ENCODE measurements around the gene ESRRB.

ESRRB gene

DNA sequence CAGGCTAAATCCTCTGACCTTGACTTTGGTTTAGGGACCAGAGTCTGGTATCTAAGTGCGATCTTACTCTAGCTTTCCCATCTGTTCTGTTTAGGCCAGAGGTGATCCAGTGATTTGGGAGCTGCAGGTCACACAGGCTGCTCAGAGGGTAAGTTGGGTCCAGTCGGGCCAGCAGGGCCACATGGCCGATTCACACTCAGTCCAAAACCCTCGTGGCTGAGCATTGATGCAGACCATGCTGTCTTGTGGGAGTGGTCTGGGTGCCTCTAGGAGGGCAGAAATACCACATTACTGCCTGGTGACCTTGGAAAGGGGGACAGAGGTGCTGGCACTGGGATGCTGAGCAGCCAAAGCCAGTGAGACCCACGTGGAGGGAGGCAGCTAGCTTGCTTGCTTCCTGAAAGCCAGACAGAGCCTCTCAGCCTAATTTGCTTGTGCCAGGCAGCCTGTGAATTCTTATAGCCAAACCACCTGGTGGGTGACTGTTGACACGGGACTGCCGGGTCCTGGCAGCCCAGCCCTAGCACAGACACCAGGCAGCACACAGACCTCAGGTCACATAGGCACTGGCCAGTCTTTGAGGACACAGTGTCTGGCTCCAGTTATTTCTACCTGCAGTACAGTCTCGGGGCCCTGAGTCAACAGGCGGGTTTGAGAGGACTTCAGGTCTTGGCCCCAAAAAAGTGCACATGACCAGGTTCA, 31.7 kb downstream of the ESRRB start:
- no peak for DNase-seq (ENCODE audit: low read depth)

DNA sequence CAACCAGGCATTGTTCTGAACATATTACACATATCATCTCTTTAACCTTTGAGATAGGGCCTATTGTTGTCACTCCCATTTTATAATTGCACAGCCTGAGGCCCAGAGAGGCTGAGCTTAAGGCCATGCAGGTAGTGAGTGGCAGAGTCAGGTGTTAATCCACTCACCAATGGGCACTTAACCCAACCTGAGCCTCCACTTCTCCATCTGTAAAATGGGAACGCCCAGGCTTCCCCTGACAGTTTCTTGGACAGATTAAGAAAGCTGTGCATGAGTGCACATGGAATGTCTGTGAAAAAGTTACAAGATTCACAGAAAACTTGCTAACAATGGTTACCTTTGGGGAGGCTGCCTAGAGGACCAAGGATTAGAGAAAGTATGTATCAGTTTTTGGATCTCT, 32.9 kb downstream of the ESRRB start:
- DNase-seq (ENCODE audit: low read depth) = no peak

DNA sequence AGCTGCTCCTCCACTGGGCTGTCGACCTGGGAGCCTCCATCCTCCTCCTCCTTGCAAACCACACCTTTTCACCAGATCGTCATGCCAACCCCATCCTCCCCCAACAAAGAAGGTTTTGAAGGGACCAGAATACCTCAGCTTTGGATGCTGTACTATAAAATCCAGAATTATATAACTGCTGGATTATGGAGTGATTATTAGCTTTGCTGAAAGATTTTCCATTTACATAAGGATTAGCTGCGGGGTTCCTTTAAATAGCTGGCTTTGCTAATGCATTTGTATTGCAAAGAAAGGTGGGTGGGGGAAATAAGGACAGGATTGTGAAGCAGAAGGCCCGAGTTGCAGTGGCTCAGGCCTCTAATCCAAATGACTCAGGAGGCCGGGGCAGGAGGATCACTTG, 36.6 kb downstream of the ESRRB start:
- no peak for DNase-seq (ENCODE audit: low read depth)

DNA sequence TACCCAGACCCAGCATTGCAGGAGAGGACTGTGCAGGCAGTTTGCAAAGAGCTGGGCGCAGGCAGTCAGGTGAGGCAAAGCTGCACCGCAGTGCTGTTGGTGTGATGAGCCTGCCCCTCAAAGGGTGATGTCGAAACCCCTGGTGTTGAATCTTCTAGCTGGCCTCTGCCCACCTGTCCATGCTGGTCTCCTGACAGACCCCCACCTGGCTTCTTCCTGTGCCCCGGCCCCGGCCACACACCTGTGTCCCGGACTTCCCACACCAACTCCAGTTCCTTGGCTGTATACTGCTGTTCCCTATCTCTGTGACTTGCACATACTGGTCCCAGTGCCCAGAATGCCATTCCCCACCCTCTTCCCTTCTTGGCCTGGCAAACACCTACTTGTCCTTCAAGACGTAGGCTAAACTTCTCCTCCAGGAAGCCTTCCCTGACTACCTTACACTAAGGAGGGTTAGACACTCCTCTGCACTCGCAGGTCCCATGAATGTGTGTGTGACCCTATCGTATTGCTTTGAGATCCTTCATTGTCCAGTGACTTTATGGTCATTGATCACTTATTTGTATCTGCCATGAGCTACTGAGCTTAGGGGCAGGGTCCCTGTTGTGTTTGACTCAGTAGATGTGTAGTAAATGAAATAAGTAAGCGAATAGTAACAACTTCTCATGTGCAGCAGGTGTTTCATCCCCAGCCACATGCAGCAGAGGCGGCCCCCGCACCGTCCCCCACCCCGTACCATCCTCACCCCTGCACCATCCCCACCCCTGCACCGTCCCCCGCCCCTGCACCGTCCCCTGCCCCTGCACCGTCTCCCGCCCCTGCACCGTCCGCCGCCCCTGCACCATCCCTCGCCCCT, 37.4 kb downstream of the ESRRB start:
- DNase-seq (ENCODE audit: low read depth) = no peak

DNA sequence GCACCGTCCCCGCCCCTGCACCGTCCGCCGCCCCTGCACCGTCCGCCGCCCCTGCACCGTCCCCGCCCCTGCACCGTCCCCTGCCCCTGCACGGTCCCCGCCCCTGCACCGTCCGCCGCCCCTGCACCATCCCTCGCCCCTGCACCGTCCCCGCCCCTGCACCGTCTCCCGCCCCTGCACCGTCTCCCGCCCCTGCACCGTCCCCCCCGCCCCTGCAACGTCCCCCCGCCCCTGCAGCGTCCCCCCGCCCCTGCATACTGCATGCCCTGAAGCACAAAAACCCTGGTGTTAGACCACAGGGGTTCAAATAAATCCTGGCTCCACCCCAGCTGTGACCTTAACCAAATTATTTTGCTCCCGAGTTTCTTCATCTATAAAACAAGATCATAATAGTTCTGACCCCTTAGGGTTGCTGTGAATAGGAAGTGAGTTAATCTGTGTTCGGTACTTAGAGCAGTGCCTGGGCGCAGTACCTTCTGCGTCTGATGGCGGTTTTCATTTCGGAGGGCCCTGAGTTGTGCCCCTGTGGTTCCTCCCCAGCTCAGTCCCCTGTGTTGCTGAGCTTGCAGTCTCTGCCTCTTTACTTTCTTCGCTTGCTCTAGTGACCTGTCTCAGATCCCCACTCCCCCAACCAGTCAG, 38.1 kb downstream of the ESRRB start:
- no peak for DNase-seq (ENCODE audit: low read depth)

DNA sequence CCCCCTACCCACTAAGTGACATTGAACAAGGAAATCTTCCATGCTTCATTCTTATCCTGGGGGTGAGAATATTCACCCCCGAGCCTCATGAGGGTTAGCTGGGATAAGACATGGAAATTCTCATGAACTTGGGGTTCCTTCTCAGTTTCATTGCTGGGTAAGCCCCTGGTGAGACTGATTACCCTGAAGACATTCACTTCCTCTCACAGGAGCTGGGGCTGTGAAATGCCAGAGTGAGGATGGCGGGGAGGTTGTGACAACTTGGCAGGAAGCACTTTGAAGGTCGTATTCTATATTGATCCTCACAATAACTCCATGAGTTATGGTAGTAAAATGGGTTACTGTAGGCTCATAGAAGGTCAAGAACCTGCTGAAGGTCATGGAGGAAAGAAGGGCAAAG, 43.5 kb downstream of the ESRRB start:
- DNase-seq (ENCODE audit: low read depth) = no peak

DNA sequence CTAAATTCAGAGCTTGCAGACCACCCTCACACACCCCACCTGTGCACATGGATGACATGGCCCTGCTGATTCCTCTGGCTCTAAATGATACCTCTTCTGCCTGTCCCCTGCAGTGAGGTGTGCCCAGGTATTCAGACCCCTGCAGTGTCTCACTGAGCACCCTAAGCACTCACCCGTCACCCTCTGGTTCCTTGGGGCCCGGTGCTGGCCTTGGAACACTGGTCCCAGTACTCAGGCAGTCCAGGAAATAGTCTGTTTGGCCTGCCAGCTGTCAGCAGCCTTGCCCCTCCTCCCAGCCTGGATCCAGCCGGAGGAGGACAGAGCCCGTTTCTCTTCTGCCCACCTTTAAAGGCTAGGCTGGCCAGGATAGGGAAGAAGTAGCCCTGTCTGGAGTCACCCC, 44.9 kb downstream of the ESRRB start:
- no peak for DNase-seq (ENCODE audit: low read depth)

DNA sequence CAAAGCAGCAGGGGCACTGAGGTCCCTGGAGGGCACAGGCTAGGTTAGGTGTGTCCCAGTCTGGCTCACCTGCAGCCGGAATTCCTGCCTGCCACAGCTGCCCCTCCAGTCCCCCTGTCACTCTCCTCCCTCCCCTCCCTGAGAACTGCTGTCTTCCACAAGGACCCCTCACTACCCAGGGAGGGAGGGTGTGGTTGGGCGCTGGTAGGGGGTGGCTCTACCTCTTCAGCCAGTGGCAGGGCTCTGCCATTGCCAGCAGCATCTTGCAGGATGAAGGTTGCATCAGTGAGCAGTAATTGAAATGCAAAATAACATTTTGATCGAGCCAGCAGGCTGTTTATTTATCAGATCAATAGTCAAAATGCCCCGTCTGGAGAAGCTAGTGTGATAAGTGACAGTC, 45.7 kb downstream of the ESRRB start:
- no peak for DNase-seq (ENCODE audit: low read depth)

DNA sequence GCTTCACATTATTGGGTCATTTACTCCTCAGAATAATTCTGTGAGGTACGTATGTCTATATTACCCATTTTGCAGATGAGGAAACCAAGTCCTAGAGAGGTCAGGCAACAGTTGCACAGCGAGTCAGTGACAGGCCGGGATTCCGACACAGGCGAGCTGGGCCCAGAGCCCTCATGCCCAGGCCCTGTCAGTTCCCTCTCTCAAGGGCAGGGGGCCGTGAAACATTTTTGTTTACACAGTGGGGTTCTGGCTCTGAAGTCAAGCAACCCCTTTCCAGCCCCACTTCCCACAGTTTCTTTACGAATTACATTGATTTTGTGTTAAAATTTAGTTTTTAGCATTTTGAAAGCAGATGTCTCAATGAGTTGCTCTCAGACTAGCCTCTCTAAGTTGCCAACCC, 46.7 kb downstream of the ESRRB start:
- DNase-seq (ENCODE audit: low read depth) = no peak

DNA sequence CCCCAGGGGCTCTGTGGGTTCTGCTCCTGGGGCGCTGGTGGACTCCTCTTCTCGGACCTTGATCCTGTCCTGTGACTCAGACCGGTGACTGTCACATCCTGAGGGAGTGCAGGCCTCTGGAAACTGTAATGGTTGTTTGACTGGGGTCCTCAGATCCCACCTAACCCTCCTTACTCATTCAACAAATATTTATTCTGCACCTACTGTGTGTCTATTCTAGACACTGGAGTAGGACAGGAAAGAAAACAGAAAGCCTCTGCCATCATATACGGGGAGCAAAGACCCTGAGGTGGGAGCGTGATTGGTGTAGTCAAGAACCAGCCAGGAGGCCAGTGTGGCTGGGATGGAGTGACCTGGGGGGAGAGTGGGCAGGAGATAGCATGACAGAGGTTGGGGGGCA, 47.6 kb downstream of the ESRRB start:
- no peak for DNase-seq (ENCODE audit: low read depth)

DNA sequence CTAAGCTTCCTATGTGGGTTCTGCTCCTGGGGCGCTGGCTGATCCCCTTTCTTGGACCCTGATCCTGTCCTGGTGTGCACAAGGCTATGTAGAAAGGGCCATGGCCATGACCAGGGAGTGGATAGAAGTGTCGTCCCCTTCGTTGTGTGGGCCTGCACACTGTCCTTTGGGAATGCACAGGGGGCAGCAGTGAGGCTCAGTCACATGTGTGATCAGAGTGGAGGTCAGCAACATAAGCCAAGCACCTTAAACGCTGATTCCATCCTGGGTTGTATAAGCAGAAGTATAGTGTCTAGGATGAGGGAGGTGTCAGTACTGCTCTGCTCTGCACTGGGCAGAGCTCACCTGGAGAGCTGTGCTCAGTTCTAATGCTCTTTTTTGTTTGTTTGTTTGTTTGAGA, 48.4 kb downstream of the ESRRB start:
- DNase-seq (ENCODE audit: low read depth) = no peak

DNA sequence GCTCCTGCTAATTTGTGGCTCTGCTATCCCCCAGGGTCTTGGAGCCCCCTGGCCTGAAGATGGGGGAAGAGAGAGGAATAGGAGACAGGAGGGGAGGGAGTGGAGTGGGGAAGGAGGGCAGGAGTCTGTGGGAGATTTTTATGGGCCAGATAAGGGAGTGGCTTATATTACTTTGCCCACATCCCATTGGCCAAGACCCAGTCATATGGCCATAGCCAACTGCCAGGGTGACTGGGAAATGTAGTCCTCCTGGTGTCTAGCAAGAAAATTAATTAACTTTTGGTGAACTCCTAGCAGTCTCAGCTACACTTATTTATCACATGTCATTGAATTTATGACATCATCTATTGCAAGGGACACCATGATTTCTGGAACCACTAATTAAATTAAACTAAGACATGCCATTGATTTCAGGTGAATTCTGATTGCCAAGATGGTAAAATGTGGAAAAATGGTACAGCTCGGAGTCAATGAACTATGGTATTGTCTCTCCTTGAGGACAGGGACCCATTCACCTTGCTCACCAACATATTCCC, 50.3 kb downstream of the ESRRB start:
- DNase-seq (ENCODE audit: low read depth) = no peak

DNA sequence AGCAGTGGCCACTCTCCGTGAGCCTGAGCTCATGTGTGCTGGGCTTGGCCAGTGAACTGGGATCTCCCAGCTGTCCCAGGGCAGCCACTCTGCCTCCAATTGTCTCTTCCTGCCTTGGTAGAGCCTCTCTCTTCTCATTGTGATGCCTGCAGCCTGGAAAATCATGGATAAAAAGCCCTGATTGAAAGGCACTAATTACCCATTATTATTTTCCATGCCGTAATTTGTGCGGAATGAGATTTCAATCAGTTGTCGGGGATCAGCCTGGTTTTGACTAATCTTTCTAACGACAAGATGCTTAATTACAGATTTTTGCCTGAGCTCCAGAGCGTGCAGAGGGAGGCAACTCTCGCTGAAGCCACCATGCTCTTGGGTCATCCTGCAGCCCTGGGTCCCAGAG, 52.7 kb downstream of the ESRRB start:
- DNase-seq (ENCODE audit: low read depth) = no peak

DNA sequence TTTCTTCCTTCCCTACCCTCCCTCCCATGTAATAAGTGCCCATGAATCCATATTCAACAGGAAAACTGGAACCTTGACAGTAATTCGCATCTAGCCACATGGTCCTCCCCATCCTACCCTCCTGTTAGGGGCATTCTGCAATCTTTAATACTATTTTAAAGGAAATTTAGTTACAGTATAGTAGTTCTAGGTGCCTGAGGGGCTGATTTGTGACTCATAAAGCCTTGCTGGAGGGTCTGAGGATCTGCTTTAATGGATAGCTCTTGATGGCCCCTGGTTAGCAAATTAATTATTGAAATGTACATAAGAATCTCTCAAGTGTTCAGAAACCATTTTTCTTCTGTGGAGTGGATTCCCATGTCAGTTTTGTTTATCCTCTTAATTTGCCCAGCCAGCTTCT, 54.1 kb downstream of the ESRRB start:
- DNase-seq (ENCODE audit: low read depth) = no peak

DNA sequence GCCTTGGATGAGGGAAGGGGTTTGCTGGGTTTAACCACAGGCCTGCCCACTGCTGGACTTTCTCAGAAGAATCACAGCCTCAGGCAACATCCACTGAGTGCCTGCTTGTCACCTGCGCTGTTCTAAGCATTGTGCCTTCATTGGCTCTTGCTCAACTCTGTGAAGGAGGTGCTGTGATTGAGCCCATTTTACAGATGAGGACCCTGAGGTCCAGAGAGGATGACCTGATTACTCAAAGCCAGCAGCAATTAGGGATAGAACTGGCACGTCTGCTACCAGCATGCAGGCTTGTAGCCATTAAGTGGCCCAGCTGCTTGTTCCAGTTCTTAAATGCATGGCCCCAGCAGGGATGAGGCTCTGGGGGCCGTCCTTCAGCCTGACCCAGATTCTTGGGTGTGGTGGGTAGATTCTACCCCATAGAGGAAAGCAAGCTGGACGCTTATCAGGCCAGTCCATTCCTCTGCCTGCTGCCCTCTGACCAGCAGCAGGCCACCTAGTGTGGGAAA, 54.6 kb downstream of the ESRRB start:
- no peak for DNase-seq (ENCODE audit: low read depth)

DNA sequence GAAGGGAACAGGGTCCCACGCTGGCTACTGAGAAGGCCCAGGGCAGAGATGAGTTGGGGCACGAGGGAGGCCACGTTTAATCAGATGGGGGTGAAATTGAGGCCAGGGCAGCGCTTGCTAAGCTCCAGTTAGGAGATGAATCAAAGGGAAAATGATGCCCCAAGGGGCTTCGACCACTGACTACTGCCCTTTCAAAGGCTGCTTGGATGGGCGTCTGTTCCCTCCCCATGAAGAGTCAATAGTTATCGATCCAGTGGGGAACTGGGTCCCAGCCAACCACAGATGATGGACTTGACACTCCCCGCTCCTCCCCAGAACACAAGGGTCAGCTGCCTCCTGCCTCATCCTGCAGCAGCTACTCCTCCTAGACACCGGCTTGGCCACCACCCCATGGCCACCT, 55.6 kb downstream of the ESRRB start:
- DNase-seq (ENCODE audit: low read depth) = no peak

DNA sequence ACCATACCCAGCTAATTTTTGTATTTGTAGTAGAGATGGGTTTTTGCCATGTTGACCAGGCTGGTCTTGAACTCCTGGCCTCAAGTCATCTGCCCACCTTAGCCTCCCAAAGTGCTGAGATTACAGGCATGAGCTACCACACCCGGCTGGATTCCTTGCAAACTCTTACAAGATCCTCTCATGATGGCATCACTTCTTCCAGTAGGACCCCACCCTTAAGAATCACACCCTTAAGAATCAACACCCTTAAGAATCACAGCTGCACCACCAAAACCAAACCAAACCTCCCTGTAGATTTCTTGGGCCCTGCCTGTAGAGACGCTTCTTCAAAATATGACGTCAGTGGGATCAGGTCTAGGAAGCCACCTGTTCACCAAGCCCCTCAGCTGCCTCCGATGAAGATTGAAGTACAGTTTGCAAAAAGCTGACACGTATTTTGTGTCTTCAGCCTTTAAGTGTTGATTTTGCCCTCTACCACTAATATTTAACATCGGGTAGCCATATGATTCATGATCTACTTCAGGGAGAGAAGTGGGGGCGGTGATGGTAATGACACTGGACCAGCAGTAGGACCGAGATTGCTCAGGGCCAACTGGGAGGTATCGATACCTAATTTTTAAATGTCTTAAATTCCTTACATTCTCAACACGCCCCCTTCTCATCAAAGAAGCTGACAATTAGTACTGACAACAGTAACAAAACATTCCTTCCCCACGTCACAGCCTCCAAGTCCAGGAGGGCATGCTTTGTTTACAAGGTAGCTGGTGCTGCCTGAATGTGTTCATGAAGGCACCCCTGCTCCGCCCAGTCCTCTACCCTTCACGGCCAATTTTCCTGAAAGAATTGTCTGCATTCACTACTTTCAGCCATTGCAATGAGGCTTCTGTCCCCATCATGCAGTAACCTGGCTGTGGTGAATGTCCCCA, 57.2 kb downstream of the ESRRB start:
- no peak for DNase-seq (ENCODE audit: low read depth)

DNA sequence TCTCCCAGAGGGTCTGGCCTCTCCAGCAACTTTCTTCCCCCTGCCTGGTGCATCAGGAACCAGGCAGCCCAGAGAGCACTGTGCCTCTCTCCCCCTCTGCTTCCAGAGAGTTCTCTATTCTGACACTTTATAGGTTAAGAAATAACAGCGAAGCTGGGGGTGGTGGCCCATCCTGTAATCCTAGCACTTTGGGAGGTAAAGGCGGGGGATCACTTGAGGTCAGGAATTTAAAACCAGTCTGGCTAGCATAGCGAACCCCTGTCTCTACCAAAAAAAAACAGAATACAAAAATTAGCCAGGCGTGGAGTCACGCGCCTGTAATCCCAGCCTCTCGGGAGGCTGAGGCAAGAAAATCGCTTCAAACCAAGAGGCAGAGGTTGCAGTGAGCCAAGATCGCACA, 58.3 kb downstream of the ESRRB start:
- no peak for DNase-seq (ENCODE audit: low read depth)

DNA sequence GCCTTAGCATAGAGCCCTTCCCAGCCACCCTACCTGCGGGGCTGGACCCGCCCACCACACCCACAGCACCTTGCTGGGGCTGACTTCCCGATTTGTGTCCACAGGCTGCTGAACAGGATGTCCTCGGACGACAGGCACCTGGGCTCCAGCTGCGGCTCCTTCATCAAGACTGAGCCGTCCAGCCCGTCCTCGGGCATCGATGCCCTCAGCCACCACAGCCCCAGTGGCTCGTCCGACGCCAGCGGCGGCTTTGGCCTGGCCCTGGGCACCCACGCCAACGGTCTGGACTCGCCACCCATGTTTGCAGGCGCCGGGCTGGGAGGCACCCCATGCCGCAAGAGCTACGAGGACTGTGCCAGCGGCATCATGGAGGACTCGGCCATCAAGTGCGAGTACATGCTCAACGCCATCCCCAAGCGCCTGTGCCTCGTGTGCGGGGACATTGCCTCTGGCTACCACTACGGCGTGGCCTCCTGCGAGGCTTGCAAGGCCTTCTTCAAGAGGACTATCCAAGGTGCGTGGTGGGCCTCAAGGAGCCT, 63.4 kb downstream of the ESRRB start:
- no peak for DNase-seq (ENCODE audit: low read depth)

DNA sequence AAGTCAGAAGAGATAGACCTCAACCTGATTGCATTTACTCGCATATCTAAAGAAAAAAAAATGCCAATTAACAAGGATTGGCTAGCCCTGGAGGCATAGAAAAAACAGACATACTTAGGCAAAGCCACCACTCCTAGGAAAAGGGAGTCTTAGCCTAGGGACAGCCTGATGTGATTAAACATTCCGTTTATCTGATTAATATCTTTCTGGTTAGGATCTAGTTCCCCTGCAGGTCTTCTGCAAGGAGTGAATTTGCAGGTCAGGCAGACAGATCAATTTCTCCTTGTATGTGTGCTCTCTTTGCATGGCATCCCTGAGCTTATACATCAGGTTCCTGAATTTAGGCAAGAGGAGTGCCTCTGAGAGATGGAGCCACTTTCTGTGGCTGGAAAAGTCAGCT, 70.5 kb downstream of the ESRRB start:
- no peak for DNase-seq (ENCODE audit: low read depth)

DNA sequence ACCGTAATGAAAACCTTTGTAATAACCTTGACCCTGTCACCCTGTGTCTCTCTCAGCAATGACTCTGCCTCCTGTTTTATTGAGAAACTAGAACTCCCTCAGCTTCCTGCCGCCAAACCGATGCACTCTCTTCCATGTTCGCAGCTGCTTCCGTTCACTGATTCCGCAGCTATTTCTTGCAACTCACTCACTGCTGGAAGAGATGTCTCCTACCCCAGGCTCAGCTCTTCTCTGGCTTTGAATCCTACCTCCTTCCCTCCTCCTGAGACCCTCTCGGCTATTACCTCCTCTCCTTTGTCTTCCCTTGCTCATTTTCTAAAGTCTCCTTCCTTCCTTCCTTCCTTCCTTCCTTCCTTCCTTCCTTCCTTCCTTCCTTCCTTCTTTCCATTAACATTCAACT, 71.0 kb downstream of the ESRRB start:
- DNase-seq (ENCODE audit: low read depth) = no peak
